IMR-90 (cell line): ENCODE data around the gene MEGF9.

Source experiments
- BHLHE40 ChIP-seq: fragments of 150-350 bp; IDR thresholded peaks from 2 replicates; pipeline ENCODE4 v1.6.1; 2016; ENCODE audit warnings: mild to moderate bottlenecking, low read depth, low read length
- CTCF ChIP-seq: conservative IDR thresholded peaks from 2 replicates; pipeline ENCODE4 v1.5.1; 2012; ENCODE audit warnings: mild to moderate bottlenecking, low read depth, low read length, improper control_type of control experiment
- POLR2A ChIP-seq: IDR thresholded peaks from 2 replicates; pipeline ENCODE4 v1.6.1; 2012; ENCODE audit warnings: mild to moderate bottlenecking, low read depth, low read length
- RCOR1 ChIP-seq: IDR thresholded peaks from 2 replicates; pipeline ENCODE4 v1.6.1; 2012; ENCODE audit warnings: mild to moderate bottlenecking, low read length, improper control_type of control experiment; ENCODE audit not compliant: insufficient replicate concordance

GRCh38 chr9:120555839-120556238, 158.4 kb downstream of the MEGF9 start:
- TF ChIP-seq BHLHE40 (no peak), CTCF (no peak), POLR2A (no peak), RCOR1 (no peak)
